ENCODE measurements around the gene SORCS2. TPM values are rescaled to one million over a fixed set of nuclear protein-coding genes. Genes with fewer than 3 reads are reported as not detected.

Gene SORCS2
- total and polyA plus RNA-seq, 2 of the 13 experiments (the other 11 are each of a cell fraction or from before 2014, with no cell fraction given): 0.82 to 1.0 TPM

- no peak for TF ChIP-seq ZBTB33 (CRISPR knock-in tag; IDR thresholded peaks at IDR 0.05)
- no peak for TF ChIP-seq NFIC (IDR thresholded peaks at IDR 0.05; ENCODE audit: low read length)
- TF ChIP-seq CBX1 (IDR thresholded peaks at IDR 0.05; ENCODE audit: low read depth): no peak
- no peak for TF ChIP-seq MAZ (IDR thresholded peaks at IDR 0.05; ENCODE audit: borderline replicate concordance, low read depth, low read length)
- no peak for TF ChIP-seq MAZ (CRISPR knock-in tag; IDR thresholded peaks at IDR 0.05; ENCODE audit: low read depth)
- TF ChIP-seq RXRB (CRISPR knock-in tag; IDR thresholded peaks at IDR 0.05; ENCODE audit: borderline replicate concordance): 0 out of 2 replicates have a peak, but pooled peaks have one; percentile 17
- TF ChIP-seq ZBTB7A (CRISPR knock-in tag; IDR thresholded peaks at IDR 0.05): no peak
- no peak for TF ChIP-seq NFIB (CRISPR knock-in tag; IDR thresholded peaks at IDR 0.05; ENCODE audit: borderline replicate concordance)
- no peak for TF ChIP-seq TFDP1 (CRISPR knock-in tag; IDR thresholded peaks at IDR 0.05; ENCODE audit: borderline replicate concordance)
- TF ChIP-seq EZH2 (conservative IDR thresholded peaks at IDR 0.05; ENCODE audit: low read depth, low read length): no peak
- TF ChIP-seq ZNF761 (CRISPR knock-in tag; conservative IDR thresholded peaks at IDR 0.05): no peak
- no peak for TF ChIP-seq NFYB (CRISPR knock-in tag; IDR thresholded peaks at IDR 0.05)
- no peak for TF ChIP-seq ATF1 (CRISPR knock-in tag; IDR thresholded peaks at IDR 0.05)
- no peak for TF ChIP-seq ZNF704 (CRISPR knock-in tag; IDR thresholded peaks at IDR 0.05; ENCODE audit: borderline replicate concordance)
- no peak for TF ChIP-seq HNF1B (CRISPR knock-in tag; IDR thresholded peaks at IDR 0.05)
- no peak for TF ChIP-seq E2F1 (CRISPR knock-in tag; IDR thresholded peaks at IDR 0.05)
- no peak for TF ChIP-seq ZNF10 (CRISPR knock-in tag; IDR thresholded peaks at IDR 0.05; ENCODE audit: borderline replicate concordance, low read depth)
- no peak for TF ChIP-seq ZNF580 (CRISPR knock-in tag; IDR thresholded peaks at IDR 0.05; ENCODE audit: borderline replicate concordance, low read depth)
- no peak for TF ChIP-seq ZNF749 (CRISPR knock-in tag; IDR thresholded peaks at IDR 0.05; ENCODE audit: borderline replicate concordance)
- TF ChIP-seq PRMT3 (CRISPR knock-in tag; IDR thresholded peaks at IDR 0.05; ENCODE audit: borderline replicate concordance, low read depth): no peak
- TF ChIP-seq RBM39 (IDR thresholded peaks at IDR 0.05; ENCODE audit: low read depth, low read length, poor library complexity, severe bottlenecking): no peak
- no peak for TF ChIP-seq ELF4 (CRISPR knock-in tag; IDR thresholded peaks at IDR 0.05; ENCODE audit: borderline replicate concordance)
- TF ChIP-seq ZNF883 (CRISPR knock-in tag; IDR thresholded peaks at IDR 0.05; ENCODE audit: not compliant biosample characterization): no peak
- TF ChIP-seq ZNF510 (CRISPR knock-in tag; IDR thresholded peaks at IDR 0.05; ENCODE audit: low read depth): no peak
Observed at GRCh38 chr4:7564242-7564641, 371.9 kb downstream of the SORCS2 start (continued).
